Stimulated activated memory B cell treated with anti-CD40 and anti-IgM and Interleukin-4, amounts not matched to agents 10 μg/mL and 1 μg/mL and 100 μg/mL, for 72 hours (primary cell): ENCODE measurements around the gene WDR70.

ENCODE experiments used
- ATAC-seq: fragments of 150-1000 bp; cut with Tn5 transposase; 2 replicates; pipeline ENCODE4 v1.10.0; 2021
- H3K27ac Mint-ChIP-seq: one replicate; pipeline ENCODE4 v1.8.0; 2022; ENCODE audit warnings: mild to moderate bottlenecking, mixed read lengths
- H3K27me3 Mint-ChIP-seq: one replicate; pipeline ENCODE4 v1.8.0; 2022; ENCODE audit warnings: mixed read lengths
- H3K36me3 Mint-ChIP-seq: one replicate; pipeline ENCODE4 v1.8.0; 2022; ENCODE audit warnings: mixed read lengths
- H3K4me1 Mint-ChIP-seq: one replicate; pipeline ENCODE4 v1.8.0; 2022; ENCODE audit warnings: mixed read lengths
- H3K4me3 Mint-ChIP-seq: one replicate; pipeline ENCODE4 v1.8.0; 2022; ENCODE audit warnings: mild to moderate bottlenecking, moderate library complexity, mixed read lengths
- H3K9me3 Mint-ChIP-seq: one replicate; pipeline ENCODE4 v1.8.0; 2022; ENCODE audit warnings: mixed read lengths

WDR70 gene

GRCh38 chr5:37519304-37519703, 140.2 kb downstream of the WDR70 start:
- H3K4me1 Mint-ChIP-seq, result no peaks in the 10 kb centered on the region
- H3K27me3 Mint-ChIP-seq, result no peaks in the 10 kb centered on the region
- peaks cover 51% of the 10 kb centered on the region for H3K36me3 Mint-ChIP-seq
- no peak overlapping the region for H3K4me3 Mint-ChIP-seq
- H3K9me3 Mint-ChIP-seq, result peaks cover 3% of the 10 kb centered on the region
- no peak for ATAC-seq
- H3K27ac Mint-ChIP-seq, result no peak overlapping the region

GRCh38 chr5:37519807-37520206, 140.7 kb downstream of the WDR70 start:
- Mint-ChIP-seq H3K4me1 (no peaks in the 10 kb centered on the region), H3K36me3 (peaks cover 46% of the 10 kb centered on the region), H3K27ac (no peak overlapping the region), H3K27me3 (no peaks in the 10 kb centered on the region), H3K4me3 (no peak overlapping the region), H3K9me3 (peaks cover 3% of the 10 kb centered on the region)
- no peak for ATAC-seq

GRCh38 chr5:37520811-37521210, 141.7 kb downstream of the WDR70 start:
- Mint-ChIP-seq H3K9me3 (peaks cover 9% of the 10 kb centered on the region), H3K4me3 (no peak overlapping the region), H3K27ac (no peak overlapping the region), H3K36me3 (peaks cover 45% of the 10 kb centered on the region), H3K27me3 (no peaks in the 10 kb centered on the region), H3K4me1 (no peaks in the 10 kb centered on the region)
- ATAC-seq, result no peak

- H3K27ac Mint-ChIP-seq, result no peak overlapping the region
- no peaks in the 10 kb centered on the region for H3K4me1 Mint-ChIP-seq
- H3K4me3 Mint-ChIP-seq, result no peak overlapping the region
- H3K27me3 Mint-ChIP-seq, result no peaks in the 10 kb centered on the region
- ATAC-seq, result no peak
- peaks cover 56% of the 10 kb centered on the region for H3K36me3 Mint-ChIP-seq
- peaks cover 7% of the 10 kb centered on the region for H3K9me3 Mint-ChIP-seq
These were observed 154.0 kb downstream of the WDR70 start for GRCh38 chr5:37532976-37533740.

- no peak overlapping the region for H3K27ac Mint-ChIP-seq
- peaks cover 7% of the 10 kb centered on the region for H3K9me3 Mint-ChIP-seq
- peaks cover 58% of the 10 kb centered on the region for H3K36me3 Mint-ChIP-seq
- H3K4me1 Mint-ChIP-seq, result no peaks in the 10 kb centered on the region
- no peaks in the 10 kb centered on the region for H3K27me3 Mint-ChIP-seq
- no peak overlapping the region for H3K4me3 Mint-ChIP-seq
- ATAC-seq, result no peak
These were observed 154.7 kb downstream of the WDR70 start for GRCh38 chr5:37533851-37534250.

GRCh38 chr5:37539459-37539858, 160.3 kb downstream of the WDR70 start:
- no peak for ATAC-seq
- no peaks in the 10 kb centered on the region for H3K27me3 Mint-ChIP-seq
- no peak overlapping the region for H3K4me3 Mint-ChIP-seq
- H3K36me3 Mint-ChIP-seq, result peaks cover 48% of the 10 kb centered on the region
- H3K27ac Mint-ChIP-seq, result no peak overlapping the region
- no peaks in the 10 kb centered on the region for H3K9me3 Mint-ChIP-seq
- H3K4me1 Mint-ChIP-seq, result no peaks in the 10 kb centered on the region

GRCh38 chr5:37543216-37543615, 164.1 kb downstream of the WDR70 start:
- Mint-ChIP-seq H3K27me3 (no peaks in the 10 kb centered on the region), H3K4me1 (no peaks in the 10 kb centered on the region), H3K36me3 (peaks cover 41% of the 10 kb centered on the region), H3K9me3 (no peaks in the 10 kb centered on the region), H3K27ac (no peak overlapping the region), H3K4me3 (no peak overlapping the region)
- ATAC-seq, result no peak

- Mint-ChIP-seq H3K4me1 (peaks cover 7% of the 10 kb centered on the region), H3K27me3 (no peaks in the 10 kb centered on the region), H3K9me3 (peaks cover 3% of the 10 kb centered on the region), H3K27ac (no peak overlapping the region), H3K4me3 (no peak overlapping the region), H3K36me3 (peaks cover 21% of the 10 kb centered on the region)
- no peak for ATAC-seq
These were observed 170.3 kb downstream of the WDR70 start for GRCh38 chr5:37549411-37549810.

- Mint-ChIP-seq H3K4me3 (no peak overlapping the region), H3K4me1 (peaks cover 7% of the 10 kb centered on the region), H3K36me3 (peaks cover 22% of the 10 kb centered on the region), H3K27me3 (no peaks in the 10 kb centered on the region), H3K27ac (no peak overlapping the region), H3K9me3 (peaks cover 3% of the 10 kb centered on the region)
- no peak for ATAC-seq
These were observed 173.0 kb downstream of the WDR70 start for GRCh38 chr5:37552161-37552560.

- no peak overlapping the region for H3K27ac Mint-ChIP-seq
These were observed 173.9 kb downstream of the WDR70 start for GRCh38 chr5:37552770-37553719.

GRCh38 chr5:37553720-37554404, 174.7 kb downstream of the WDR70 start:
- no peak overlapping the region for H3K4me3 Mint-ChIP-seq
- no peak overlapping the region for H3K27ac Mint-ChIP-seq
- peaks cover 21% of the 10 kb centered on the region for H3K36me3 Mint-ChIP-seq
- no peak for ATAC-seq
- peaks cover 7% of the 10 kb centered on the region for H3K4me1 Mint-ChIP-seq
- H3K9me3 Mint-ChIP-seq, result peaks cover 3% of the 10 kb centered on the region
- H3K27me3 Mint-ChIP-seq, result no peaks in the 10 kb centered on the region

More at GRCh38 chr5:37552770-37553719, 173.9 kb downstream of the WDR70 start:
- Mint-ChIP-seq H3K4me1 (peaks cover 7% of the 10 kb centered on the region), H3K36me3 (peaks cover 17% of the 10 kb centered on the region), H3K27me3 (no peaks in the 10 kb centered on the region), H3K4me3 (no peak overlapping the region), H3K9me3 (peaks cover 3% of the 10 kb centered on the region)
- no peak for ATAC-seq

GRCh38 chr5:37554405-37554739, 175.3 kb downstream of the WDR70 start:
- ATAC-seq, result no peak
- H3K27ac Mint-ChIP-seq, result no peak overlapping the region
- H3K36me3 Mint-ChIP-seq, result peaks cover 26% of the 10 kb centered on the region
- peaks cover 7% of the 10 kb centered on the region for H3K4me1 Mint-ChIP-seq
- no peak overlapping the region for H3K4me3 Mint-ChIP-seq
- peaks cover 3% of the 10 kb centered on the region for H3K9me3 Mint-ChIP-seq
- H3K27me3 Mint-ChIP-seq, result no peaks in the 10 kb centered on the region

GRCh38 chr5:37554938-37555337, 175.8 kb downstream of the WDR70 start:
- Mint-ChIP-seq H3K4me3 (no peak overlapping the region), H3K27me3 (no peaks in the 10 kb centered on the region), H3K27ac (no peak overlapping the region), H3K4me1 (peaks cover 7% of the 10 kb centered on the region), H3K36me3 (peaks cover 28% of the 10 kb centered on the region), H3K9me3 (peaks cover 3% of the 10 kb centered on the region)
- ATAC-seq, result no peak

- ATAC-seq, result no peak
- Mint-ChIP-seq H3K27ac (no peak overlapping the region), H3K4me3 (no peak overlapping the region), H3K9me3 (peaks cover 3% of the 10 kb centered on the region), H3K27me3 (no peaks in the 10 kb centered on the region), H3K36me3 (peaks cover 23% of the 10 kb centered on the region), H3K4me1 (no peaks in the 10 kb centered on the region)
These were observed 178.7 kb downstream of the WDR70 start for GRCh38 chr5:37557734-37558293.

GRCh38 chr5:37565062-37565670, 186.0 kb downstream of the WDR70 start:
- H3K36me3 Mint-ChIP-seq, result peaks cover 6% of the 10 kb centered on the region
- ATAC-seq, result no peak
- H3K27ac Mint-ChIP-seq, result no peak overlapping the region
- no peaks in the 10 kb centered on the region for H3K27me3 Mint-ChIP-seq
- no peak overlapping the region for H3K4me3 Mint-ChIP-seq
- H3K9me3 Mint-ChIP-seq, result no peaks in the 10 kb centered on the region
- no peaks in the 10 kb centered on the region for H3K4me1 Mint-ChIP-seq
